ENCODE results near the gene PSAPL1. TPM values are rescaled to one million over a fixed set of nuclear protein-coding genes. Genes with fewer than 3 reads are reported as not detected.

PSAPL1 gene
- total RNA-seq, 1 experiment from 2014 or later, result not detected

DNA sequence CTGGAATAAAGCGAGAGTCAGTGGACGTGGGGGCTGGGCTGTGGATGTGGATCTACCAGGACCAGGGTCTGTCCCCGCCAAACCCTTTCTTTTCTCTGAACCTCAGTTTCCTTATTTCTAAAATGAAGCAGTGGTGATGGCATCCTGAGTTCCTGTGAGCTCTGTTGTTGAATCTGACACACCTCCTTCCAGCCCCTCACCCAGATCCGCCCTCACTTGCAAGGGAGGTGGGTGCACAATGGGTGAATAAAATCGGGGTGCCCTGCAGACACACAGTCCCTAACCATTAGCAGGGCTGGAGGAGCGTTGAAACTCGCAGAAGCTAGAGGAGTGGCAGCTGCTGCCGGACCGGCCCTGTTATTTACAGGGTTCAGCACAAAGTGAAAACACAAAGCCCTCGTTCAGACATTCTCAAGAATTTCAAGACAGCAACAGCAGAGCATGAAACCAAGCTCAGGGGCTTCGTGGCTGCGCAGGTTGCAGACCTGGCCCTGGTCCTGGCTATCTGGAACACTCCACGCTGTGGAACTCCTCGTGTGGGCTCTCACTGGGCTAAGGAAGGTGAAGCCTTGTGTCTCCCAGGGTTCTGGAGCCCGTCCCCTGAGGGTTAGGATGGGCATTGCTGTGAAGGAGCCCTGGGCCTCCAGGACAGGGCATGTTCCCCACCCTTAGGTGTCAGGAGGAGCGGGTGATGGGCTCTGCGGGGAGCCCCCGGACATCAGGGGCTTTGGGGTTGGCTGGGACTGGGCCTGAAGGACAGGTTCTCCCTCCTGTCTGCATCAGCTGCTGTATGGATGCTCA, 42.9 kb downstream of the PSAPL1 start (continued):
- TF ChIP-seq, protein P1, sequence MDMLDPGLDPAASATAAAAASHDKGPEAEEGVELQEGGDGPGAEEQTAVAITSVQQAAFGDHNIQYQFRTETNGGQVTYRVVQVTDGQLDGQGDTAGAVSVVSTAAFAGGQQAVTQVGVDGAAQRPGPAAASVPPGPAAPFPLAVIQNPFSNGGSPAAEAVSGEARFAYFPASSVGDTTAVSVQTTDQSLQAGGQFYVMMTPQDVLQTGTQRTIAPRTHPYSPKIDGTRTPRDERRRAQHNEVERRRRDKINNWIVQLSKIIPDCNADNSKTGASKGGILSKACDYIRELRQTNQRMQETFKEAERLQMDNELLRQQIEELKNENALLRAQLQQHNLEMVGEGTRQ (CRISPR knock-in tag; IDR thresholded peaks at IDR 0.05), result no peak
- no peak for TF ChIP-seq EMX1 (CRISPR knock-in tag; IDR thresholded peaks at IDR 0.05)
- no peak for TF ChIP-seq ZNF416 (CRISPR knock-in tag; IDR thresholded peaks at IDR 0.05)

GRCh38 chr4:7390906-7391636, 43.7 kb downstream of the PSAPL1 start:
- Mint-ChIP-seq H3K4me3 (no peak overlapping the region), H3K36me3 (no peaks in the 10 kb centered on the region), H3K27me3 (ENCODE audit: low read depth) (no peaks in the 10 kb centered on the region), H3K4me1 (peaks cover 3% of the 10 kb centered on the region; the same call in 1 of the 2 replicates), H3K27ac (no peak overlapping the region), H3K9me3 (peaks cover 12% of the 10 kb centered on the region)
- CTCF ChIA-PET, result interaction anchor here (2.2 kb wide), 1 partner anchor 55 kb away, joined by 7 read pairs; no protein-coding TSS in a partner anchor
- DNase-seq (ENCODE audit: low spot score) (no peak), ATAC-seq (no peak)
- TF ChIP-seq ETV6 (CRISPR knock-in tag; IDR thresholded peaks at IDR 0.05), result no peak
- TF ChIP-seq NFYB (CRISPR knock-in tag; conservative IDR thresholded peaks at IDR 0.05; ENCODE audit: low read depth), result no peak
- no peak for TF ChIP-seq STAT6 (CRISPR knock-in tag; conservative IDR thresholded peaks at IDR 0.05; ENCODE audit: low read depth)
- TF ChIP-seq, protein P2, sequence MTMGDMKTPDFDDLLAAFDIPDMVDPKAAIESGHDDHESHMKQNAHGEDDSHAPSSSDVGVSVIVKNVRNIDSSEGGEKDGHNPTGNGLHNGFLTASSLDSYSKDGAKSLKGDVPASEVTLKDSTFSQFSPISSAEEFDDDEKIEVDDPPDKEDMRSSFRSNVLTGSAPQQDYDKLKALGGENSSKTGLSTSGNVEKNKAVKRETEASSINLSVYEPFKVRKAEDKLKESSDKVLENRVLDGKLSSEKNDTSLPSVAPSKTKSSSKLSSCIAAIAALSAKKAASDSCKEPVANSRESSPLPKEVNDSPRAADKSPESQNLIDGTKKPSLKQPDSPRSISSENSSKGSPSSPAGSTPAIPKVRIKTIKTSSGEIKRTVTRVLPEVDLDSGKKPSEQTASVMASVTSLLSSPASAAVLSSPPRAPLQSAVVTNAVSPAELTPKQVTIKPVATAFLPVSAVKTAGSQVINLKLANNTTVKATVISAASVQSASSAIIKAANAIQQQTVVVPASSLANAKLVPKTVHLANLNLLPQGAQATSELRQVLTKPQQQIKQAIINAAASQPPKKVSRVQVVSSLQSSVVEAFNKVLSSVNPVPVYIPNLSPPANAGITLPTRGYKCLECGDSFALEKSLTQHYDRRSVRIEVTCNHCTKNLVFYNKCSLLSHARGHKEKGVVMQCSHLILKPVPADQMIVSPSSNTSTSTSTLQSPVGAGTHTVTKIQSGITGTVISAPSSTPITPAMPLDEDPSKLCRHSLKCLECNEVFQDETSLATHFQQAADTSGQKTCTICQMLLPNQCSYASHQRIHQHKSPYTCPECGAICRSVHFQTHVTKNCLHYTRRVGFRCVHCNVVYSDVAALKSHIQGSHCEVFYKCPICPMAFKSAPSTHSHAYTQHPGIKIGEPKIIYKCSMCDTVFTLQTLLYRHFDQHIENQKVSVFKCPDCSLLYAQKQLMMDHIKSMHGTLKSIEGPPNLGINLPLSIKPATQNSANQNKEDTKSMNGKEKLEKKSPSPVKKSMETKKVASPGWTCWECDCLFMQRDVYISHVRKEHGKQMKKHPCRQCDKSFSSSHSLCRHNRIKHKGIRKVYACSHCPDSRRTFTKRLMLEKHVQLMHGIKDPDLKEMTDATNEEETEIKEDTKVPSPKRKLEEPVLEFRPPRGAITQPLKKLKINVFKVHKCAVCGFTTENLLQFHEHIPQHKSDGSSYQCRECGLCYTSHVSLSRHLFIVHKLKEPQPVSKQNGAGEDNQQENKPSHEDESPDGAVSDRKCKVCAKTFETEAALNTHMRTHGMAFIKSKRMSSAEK (CRISPR knock-in tag; IDR thresholded peaks at IDR 0.05; ENCODE audit: borderline replicate concordance), result no peak
- TF ChIP-seq ZBTB21 (CRISPR knock-in tag; IDR thresholded peaks at IDR 0.05; ENCODE audit: borderline replicate concordance), result no peak
- no peak for TF ChIP-seq PREB (CRISPR knock-in tag; IDR thresholded peaks at IDR 0.05; ENCODE audit: borderline replicate concordance)
- no peak for TF ChIP-seq SMAD3 (CRISPR knock-in tag; IDR thresholded peaks at IDR 0.05; ENCODE audit: borderline replicate concordance)
- TF ChIP-seq CTCF (IDR thresholded peaks at IDR 0.05), result no peak
- no peak for TF ChIP-seq TEAD1 (CRISPR knock-in tag; IDR thresholded peaks at IDR 0.05)
- no peak for TF ChIP-seq ESRRA (CRISPR knock-in tag; IDR thresholded peaks at IDR 0.05; ENCODE audit: borderline replicate concordance)
- no peak for TF ChIP-seq FOXK1 (CRISPR knock-in tag; IDR thresholded peaks at IDR 0.05)
- no peak for TF ChIP-seq ATF2 (CRISPR knock-in tag; IDR thresholded peaks at IDR 0.05; ENCODE audit: borderline replicate concordance, low read depth)
- POLR2A ChIA-PET, result no interaction called here
